Occipital lobe (tissue), 1 donor: ENCODE data around the gene BLZF1. TPM values are rescaled to one million over a fixed set of nuclear protein-coding genes. Genes with fewer than 3 reads are reported as not detected.

Experiments used
- total RNA-seq: library from RNA; depleted of rRNA; stranded (reverse); fragments of >200 nt; gene quantifications from one replicate; pipeline ENCODE4 v1.2.3, GENCODE V29; 2014

BLZF1 gene
- total RNA-seq, 1 donor from 2014 or later, result 37.3 TPM

Other genes with a start within 250 kb of the BLZF1 start
- gene NME7, start 398 bp upstream of the BLZF1 start, total RNA-seq, result 40.9 TPM
- 6.4 TPM for gene CCDC181, start 59.3 kb downstream of the BLZF1 start, total RNA-seq
- 31.5 TPM for gene SLC19A2, start 117.7 kb downstream of the BLZF1 start, total RNA-seq
- under 0.01 TPM for gene F5, start 218.3 kb downstream of the BLZF1 start, total RNA-seq